ENCODE data around the gene LHFPL2. TPM values are rescaled to one million over a fixed set of nuclear protein-coding genes. Genes with fewer than 3 reads are reported as not detected.

Gene LHFPL2
- total and polyA plus RNA-seq, 10 donors, result 4.8 to 14.6 (median 9.3) TPM

DNA sequence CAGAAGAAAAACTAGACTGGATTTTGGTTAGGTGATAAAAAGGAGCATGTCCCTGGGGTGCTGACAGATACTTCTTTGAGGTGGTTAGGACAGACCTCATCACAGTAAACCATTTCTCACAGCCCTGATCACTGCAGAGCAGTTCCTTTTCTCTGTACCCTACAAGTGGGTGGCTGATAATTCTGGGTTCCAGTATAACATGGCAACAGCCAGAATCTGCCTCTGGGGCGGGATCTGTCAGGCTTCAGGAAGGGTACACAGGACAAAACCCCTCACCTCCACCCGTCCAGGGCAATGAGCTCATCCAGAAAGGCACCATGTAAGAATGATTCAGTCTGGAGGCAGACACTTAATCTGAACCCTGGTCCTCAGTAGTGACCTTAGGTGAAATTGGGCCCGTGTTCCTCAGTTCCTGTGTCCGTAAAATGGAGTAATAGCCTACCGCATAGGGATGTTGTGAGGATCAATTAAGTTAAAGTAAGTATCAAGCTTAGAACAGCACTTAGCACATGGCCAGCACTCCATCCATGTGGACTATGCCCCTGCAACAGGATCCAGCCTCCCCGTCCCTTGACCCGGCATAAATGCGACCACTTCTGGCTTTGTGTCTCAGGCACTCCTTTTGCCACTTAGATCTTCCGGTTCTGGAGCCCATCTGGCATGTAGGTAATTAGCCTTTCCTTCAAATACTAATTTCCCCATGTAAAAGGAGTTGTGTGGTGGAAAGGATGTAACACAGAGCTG is 129.2 kb downstream of the LHFPL2 start:
- WGBS, 5 donors, result 77 to 93% (median 89%) methylated on average over 9 of the region's 9 CpGs
- DNase-seq, result no peak
- intact Hi-C loops (cut with DNase I; ENCODE audit: low total_unique reads), result no loop called here
- no peaks in the 10 kb centered on the region for H3K9me3 ChIP-seq
- no peaks in the 10 kb centered on the region for H3K36me3 ChIP-seq
- no peak for TF ChIP-seq POLR2AphosphoS5 (IDR thresholded peaks at IDR 0.05)
- TF ChIP-seq, protein P1, sequence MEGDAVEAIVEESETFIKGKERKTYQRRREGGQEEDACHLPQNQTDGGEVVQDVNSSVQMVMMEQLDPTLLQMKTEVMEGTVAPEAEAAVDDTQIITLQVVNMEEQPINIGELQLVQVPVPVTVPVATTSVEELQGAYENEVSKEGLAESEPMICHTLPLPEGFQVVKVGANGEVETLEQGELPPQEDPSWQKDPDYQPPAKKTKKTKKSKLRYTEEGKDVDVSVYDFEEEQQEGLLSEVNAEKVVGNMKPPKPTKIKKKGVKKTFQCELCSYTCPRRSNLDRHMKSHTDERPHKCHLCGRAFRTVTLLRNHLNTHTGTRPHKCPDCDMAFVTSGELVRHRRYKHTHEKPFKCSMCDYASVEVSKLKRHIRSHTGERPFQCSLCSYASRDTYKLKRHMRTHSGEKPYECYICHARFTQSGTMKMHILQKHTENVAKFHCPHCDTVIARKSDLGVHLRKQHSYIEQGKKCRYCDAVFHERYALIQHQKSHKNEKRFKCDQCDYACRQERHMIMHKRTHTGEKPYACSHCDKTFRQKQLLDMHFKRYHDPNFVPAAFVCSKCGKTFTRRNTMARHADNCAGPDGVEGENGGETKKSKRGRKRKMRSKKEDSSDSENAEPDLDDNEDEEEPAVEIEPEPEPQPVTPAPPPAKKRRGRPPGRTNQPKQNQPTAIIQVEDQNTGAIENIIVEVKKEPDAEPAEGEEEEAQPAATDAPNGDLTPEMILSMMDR (IDR thresholded peaks at IDR 0.05 in 8 of 11, conservative IDR thresholded peaks at IDR 0.05 in 3 of 11), result no peak
- no peak for TF ChIP-seq POLR2A (IDR thresholded peaks at IDR 0.05)
- peaks cover 0 to 11% (median 0%) of the 10 kb centered on the region in 7 donors for H3K27me3 ChIP-seq (replicated peaks in 1 of 7)
- peak overlapping the region in 2 of 8 donors; percentile 33 to 53 for H3K27ac ChIP-seq
- H3K4me1 ChIP-seq, result peaks cover 0 to 5% (median 0%) of the 10 kb centered on the region in 6 donors
- no peak overlapping the region for H3K4me3 ChIP-seq

DNA sequence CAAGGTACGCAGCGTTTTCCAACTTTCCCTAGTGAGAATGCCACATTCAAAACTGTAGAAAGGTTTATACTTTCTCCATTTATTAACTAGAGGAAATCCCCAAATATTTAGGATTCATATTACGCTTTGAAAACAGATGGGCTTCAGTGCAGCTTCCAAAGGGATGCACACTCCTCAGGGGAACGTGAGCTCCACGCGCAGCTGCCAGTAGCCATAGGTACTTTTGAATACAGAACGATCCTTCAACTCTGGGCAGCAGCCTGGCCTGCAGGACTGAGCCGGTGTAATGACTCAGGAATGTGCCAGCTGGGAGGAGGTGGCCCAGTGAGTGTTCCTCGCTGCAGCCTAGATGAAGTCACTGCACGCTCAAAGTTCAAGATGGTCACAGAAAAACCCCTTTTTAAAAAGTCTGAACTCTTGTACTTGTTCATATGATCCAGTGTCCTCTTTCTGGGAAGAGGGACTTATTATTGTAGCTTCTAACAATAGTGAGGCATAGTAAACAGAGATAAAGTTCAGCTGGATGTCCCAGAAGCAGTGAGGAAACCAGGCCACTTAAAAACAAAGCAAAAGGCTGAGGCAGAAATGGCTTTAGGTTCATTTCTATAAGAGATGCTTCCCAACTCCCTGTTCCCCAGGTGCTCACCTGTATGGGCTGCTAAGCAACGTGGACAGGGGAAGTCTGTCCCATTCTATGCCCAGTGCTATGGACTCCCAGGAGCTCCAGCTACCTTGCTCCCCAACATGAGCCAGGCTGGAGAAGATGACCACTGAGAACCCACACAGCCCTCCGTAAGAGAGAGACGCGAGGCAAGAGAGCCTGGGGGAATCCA is 130.0 kb downstream of the LHFPL2 start:
- Histone ChIP-seq H3K4me1 (peaks cover 0 to 5% (median 0%) of the 10 kb centered on the region in 6 donors), H3K27me3 (replicated peaks in 1 of 7) (peaks cover 0 to 11% (median 0%) of the 10 kb centered on the region in 7 donors), H3K9me3 (no peaks in the 10 kb centered on the region), H3K27ac (peak overlapping the region in 2 of 8 donors; percentile 33 to 53), H3K36me3 (no peaks in the 10 kb centered on the region), H3K4me3 (no peak overlapping the region)
- DNase-seq, result no peak
- TF ChIP-seq, protein P1 (IDR thresholded peaks at IDR 0.05 in 8 of 11, conservative IDR thresholded peaks at IDR 0.05 in 3 of 11), result no peak
- peak in 2 of 3 donors; percentile 16 to 29 for TF ChIP-seq POLR2AphosphoS5 (IDR thresholded peaks at IDR 0.05)
- intact Hi-C loops (cut with DNase I; ENCODE audit: low total_unique reads), result no loop called here
- 78 to 85% (median 80%) methylated on average over 14 of the region's 14 CpGs for WGBS, 5 donors

GRCh38 chr5:78515670-78516069 is 132.9 kb downstream of the LHFPL2 start:
- Histone ChIP-seq H3K27me3 (replicated peaks in 1 of 7) (peaks cover 0 to 11% (median 0%) of the 10 kb centered on the region in 7 donors), H3K9me3 (no peaks in the 10 kb centered on the region), H3K4me1 (peaks cover 0 to 23% (median 11%) of the 10 kb centered on the region in 6 donors), H3K4me3 (no peak overlapping the region), H3K27ac (no peak overlapping the region), H3K36me3 (no peaks in the 10 kb centered on the region)
- intact Hi-C loops (cut with DNase I; ENCODE audit: low total_unique reads), result no loop called here
- no peak for DNase-seq
- TF ChIP-seq, protein P1 (IDR thresholded peaks at IDR 0.05 in 8 of 11, conservative IDR thresholded peaks at IDR 0.05 in 3 of 11), result no peak
- TF ChIP-seq POLR2AphosphoS5 (IDR thresholded peaks at IDR 0.05), result no peak
- TF ChIP-seq POLR2A (IDR thresholded peaks at IDR 0.05), result no peak
- 89 to 98% (median 95%) methylated on average over 3 of the region's 3 CpGs for WGBS, 5 donors

Data from spleen (tissue), 11 donors.